Small intestine (tissue), 16 donors: ENCODE measurements around the gene MTO1. TPM values are rescaled to one million over a fixed set of nuclear protein-coding genes. Genes with fewer than 3 reads are reported as not detected.

ENCODE experiments used
- DNase-seq, 2 donors: peaks; one replicate each; pipeline versions ENCODE4 v3.0.0 to v3.0.0-alpha.2; 2013
- FAIRE-seq: peaks from 2 replicates; lab custom pipeline; 2012; peaks lifted over from hg19 to GRCh38; lab: Jason Lieb, UNC
- H3K27ac ChIP-seq, 3 donors: one replicate each; pipeline ENCODE4 v1.5.1; 2013; ENCODE audit warnings: low read length in 2 of 3, mild to moderate bottlenecking in 2 of 3, control low read depth in 1 of 3, inconsistent platforms in 1 of 3, low read depth in 1 of 3, moderate library complexity in 1 of 3
- H3K27me3 ChIP-seq, 3 donors: one replicate each; pipeline ENCODE4 v1.6.1; 2013; ENCODE audit warnings: low read length in 3 of 3, inconsistent platforms in 1 of 3; ENCODE audit not compliant: control insufficient read depth in 3 of 3, insufficient read depth in 3 of 3
- H3K36me3 ChIP-seq, 3 donors: one replicate each; pipeline ENCODE4 v1.6.1; 2013; ENCODE audit warnings: low read length in 3 of 3, inconsistent platforms in 1 of 3, low read depth in 1 of 3, mild to moderate bottlenecking in 1 of 3, moderate library complexity in 1 of 3; ENCODE audit not compliant: control insufficient read depth in 3 of 3, insufficient read depth in 2 of 3
- H3K4me1 ChIP-seq, 3 donors: one replicate each; pipeline ENCODE4 v1.6.1; 2013; ENCODE audit warnings: low read length in 2 of 3, inconsistent platforms in 1 of 3, low read depth in 1 of 3, mild to moderate bottlenecking in 1 of 3, moderate library complexity in 1 of 3; ENCODE audit not compliant: control insufficient read depth in 3 of 3, insufficient read depth in 2 of 3
- H3K4me3 ChIP-seq, 3 donors: one replicate each; pipeline ENCODE4 v1.5.1; 2013; ENCODE audit warnings: low read length in 3 of 3, control low read depth in 1 of 3, inconsistent platforms in 1 of 3, low read depth in 1 of 3, mild to moderate bottlenecking in 1 of 3, moderate library complexity in 1 of 3
- H3K9me3 ChIP-seq, 2 donors: one replicate each; pipeline ENCODE4 v1.6.1; 2013; ENCODE audit warnings: low read depth in 1 of 2, low read length in 1 of 2; ENCODE audit not compliant: control insufficient read depth in 2 of 2, insufficient read depth in 1 of 2
- WGBS, 3 donors: extraction: QIAGEN DNeasy Blood & Tissue Kit; methylation state at CpG; one replicate each; pipeline ENCODE4 v1.1.7; 2013; 5-methylcytosine and 5-hydroxymethylcytosine counted together
- long read RNA-seq, 10 donors: transcript quantifications; one replicate each; lab custom pipeline, GENCODE V29; 2026
- polyA plus RNA-seq, 4 donors: library from polyadenylated mRNA; stranded (reverse) in 3 of 4; unstranded in 1 of 4; fragments of 200-250 nt in 3 of 4; fragments of 120-200 nt in 1 of 4; gene quantifications; one replicate each; pipeline versions ENCODE4 v1.2.1 to v1.2.3, GENCODE V29; 2013
- donor health status: healthy with polysubstance abuse.
- donor health status: control.
- donor health status: control.
- donor health status: Bipolar disorder and iron deficiency.
- donor health status: healthy.

Gene MTO1
- polyA plus RNA-seq, result 10 to 100 TPM; 15.9 to 24.8 (median 18.2) TPM
- long read RNA-seq, donor 1, full-length matches to known transcripts, result 5 of 36,809 reads
- long read RNA-seq, donor 1, partial matches to known transcripts, result 34,732 of 36,809 reads
- long read RNA-seq, donor 1, other reads (novel, unspliced or antisense), result 2,072 of 36,809 reads
- long read RNA-seq, donor 2, full-length matches to known transcripts, result 2 of 7,397 reads
- long read RNA-seq, donor 2, partial matches to known transcripts, result 5,008 of 7,397 reads
- long read RNA-seq, donor 2, other reads (novel, unspliced or antisense), result 2,387 of 7,397 reads
- long read RNA-seq, donor 3, result 0 reads
- long read RNA-seq, donor 4, result 0 reads
- long read RNA-seq, donor 5, partial matches to known transcripts, result 7,267 of 7,772 reads
- long read RNA-seq, donor 5, other reads (novel, unspliced or antisense), result 505 of 7,772 reads
- long read RNA-seq, donor 6, full-length matches to known transcripts, result 6 of 13,820 reads
- long read RNA-seq, donor 6, partial matches to known transcripts, result 9,579 of 13,820 reads
- long read RNA-seq, donor 6, other reads (novel, unspliced or antisense), result 4,235 of 13,820 reads
- long read RNA-seq, donor 7, full-length matches to known transcripts, result 2 of 22,848 reads
- long read RNA-seq, donor 7, partial matches to known transcripts, result 22,102 of 22,848 reads
- long read RNA-seq, donor 7, other reads (novel, unspliced or antisense), result 744 of 22,848 reads
- long read RNA-seq, donor 8, full-length matches to known transcripts, result 1 of 2,050 reads
- long read RNA-seq, donor 8, partial matches to known transcripts, result 1,648 of 2,050 reads
- long read RNA-seq, donor 8, other reads (novel, unspliced or antisense), result 401 of 2,050 reads
- long read RNA-seq, donor 9, partial matches to known transcripts, result 3,018 of 4,195 reads
- long read RNA-seq, donor 9, other reads (novel, unspliced or antisense), result 1,177 of 4,195 reads
- long read RNA-seq, donor 10, full-length matches to known transcripts, result 2 of 20,494 reads
- long read RNA-seq, donor 10, partial matches to known transcripts, result 13,391 of 20,494 reads
- long read RNA-seq, donor 10, other reads (novel, unspliced or antisense), result 7,101 of 20,494 reads

GRCh38 chr6:73461537-73462350 is at the start of gene MTO1:
Gene MTO1, plus strand, starts transcription at chr6:73461737. Its CDS starts 118 bp downstream, at chr6:73461855.
- no peak for FAIRE-seq
- peak within 1 kb of the TSS; percentile 73 to 100 (median 74) for H3K4me3 ChIP-seq
- 0 to 1% (median 0%) methylated on average over 55 of the region's 55 CpGs for WGBS, 3 donors
- peaks cover 0 to 12% (median 4%) of the 10 kb centered on the region in 3 donors for H3K36me3 ChIP-seq
- H3K27me3 ChIP-seq, result no peaks in the 10 kb centered on the region
- peak; percentile 93 to 97 for DNase-seq
- no peaks in the 10 kb centered on the region for H3K9me3 ChIP-seq
- peaks cover 0 to 3% (median 0%) of the 10 kb centered on the region in 3 donors for H3K4me1 ChIP-seq
- peak within 1 kb of the TSS; percentile 91 to 99 (median 94) for H3K27ac ChIP-seq

GRCh38 chr6:73413102-73413501 is 48.4 kb upstream of the MTO1 start:
- Histone ChIP-seq H3K9me3 (no peaks in the 10 kb centered on the region), H3K27me3 (no peaks in the 10 kb centered on the region), H3K4me3 (no peak overlapping the region), H3K27ac (no peak overlapping the region), H3K36me3 (no peaks in the 10 kb centered on the region), H3K4me1 (peaks cover 0 to 3% (median 0%) of the 10 kb centered on the region in 3 donors)
- WGBS, 3 donors, result 90 to 98% (median 95%) methylated on average over 3 of the region's 3 CpGs
- no peak for DNase-seq
- FAIRE-seq, result no peak

GRCh38 chr6:73418081-73418741 is 43.3 kb upstream of the MTO1 start:
- Histone ChIP-seq H3K4me1 (no peaks in the 10 kb centered on the region), H3K36me3 (no peaks in the 10 kb centered on the region), H3K27ac (no peak overlapping the region), H3K9me3 (no peaks in the 10 kb centered on the region), H3K4me3 (no peak overlapping the region), H3K27me3 (no peaks in the 10 kb centered on the region)
- DNase-seq, result no peak
- no peak for FAIRE-seq
- WGBS, 3 donors, result 85 to 91% (median 88%) methylated on average over 11 of the region's 11 CpGs

GRCh38 chr6:73421534-73421933 is 40.0 kb upstream of the MTO1 start:
- no peak overlapping the region for H3K27ac ChIP-seq
- no peak for FAIRE-seq

GRCh38 chr6:73435236-73435635 is 26.3 kb upstream of the MTO1 start:
- H3K36me3 ChIP-seq, result peaks cover 0 to 9% (median 2%) of the 10 kb centered on the region in 3 donors
- H3K27me3 ChIP-seq, result no peaks in the 10 kb centered on the region
- DNase-seq (no peak), FAIRE-seq (no peak)
- WGBS, 3 donors, result 74 to 87% (median 74%) methylated on average over 3 of the region's 3 CpGs
- no peaks in the 10 kb centered on the region for H3K4me1 ChIP-seq
- no peak overlapping the region for H3K27ac ChIP-seq
- no peak overlapping the region for H3K4me3 ChIP-seq
- H3K9me3 ChIP-seq, result no peaks in the 10 kb centered on the region

More at GRCh38 chr6:73421534-73421933, 40.0 kb upstream of the MTO1 start:
- H3K4me1 ChIP-seq, result no peaks in the 10 kb centered on the region
- DNase-seq, result no peak
- H3K36me3 ChIP-seq, result no peaks in the 10 kb centered on the region
- H3K4me3 ChIP-seq, result no peak overlapping the region
- no peaks in the 10 kb centered on the region for H3K9me3 ChIP-seq
- no peaks in the 10 kb centered on the region for H3K27me3 ChIP-seq
- 87 to 92% (median 92%) methylated on average over 2 of the region's 2 CpGs for WGBS, 3 donors

- 96 to 97% (median 97%) methylated on average over 3 of the region's 3 CpGs for WGBS, 3 donors
- no peak for FAIRE-seq
- no peaks in the 10 kb centered on the region for H3K9me3 ChIP-seq
- DNase-seq, result no peak
- H3K36me3 ChIP-seq, result peaks cover 0 to 6% (median 3%) of the 10 kb centered on the region in 3 donors
- no peaks in the 10 kb centered on the region for H3K4me1 ChIP-seq
- no peaks in the 10 kb centered on the region for H3K27me3 ChIP-seq
- no peak overlapping the region for H3K27ac ChIP-seq
- H3K4me3 ChIP-seq, result no peak overlapping the region
Measured at GRCh38 chr6:73443555-73443954, 18.0 kb upstream of the MTO1 start.

- H3K36me3 ChIP-seq, result peaks cover 0 to 3% (median 2%) of the 10 kb centered on the region in 3 donors
Measured at GRCh38 chr6:73451223-73452106, 10.1 kb upstream of the MTO1 start.

More at GRCh38 chr6:73451223-73452106, 10.1 kb upstream of the MTO1 start:
- Histone ChIP-seq H3K4me1 (peaks cover 0 to 4% (median 0%) of the 10 kb centered on the region in 3 donors), H3K4me3 (peak overlapping the region; percentile 60 to 86 (median 77)), H3K27ac (peak overlapping the region; percentile 35 to 90 (median 68)), H3K27me3 (peaks cover 0 to 11% (median 0%) of the 10 kb centered on the region in 3 donors), H3K9me3 (peaks cover 0 to 2% of the 10 kb centered on the region in 2 donors)
- 1 to 2% (median 2%) methylated on average over 62 to 79 of the region's 79 CpGs for WGBS, 3 donors
- FAIRE-seq (no peak), DNase-seq (peak; percentile 18 to 72)
